WERI-Rb-1 (cell line): ENCODE results near the gene CNNM4.
A peak's percentile ranks its signal among the peaks of the same experiment; 100 is the strongest.

Source experiments
- DNase-seq: peaks from one replicate; pipeline ENCODE4 v3.0.0-alpha.2; 2020
- H3K27ac ChIP-seq: fragments of 250-450 bp; sonication (Bioruptor Pico); 2 replicates; pipeline ENCODE4 v1.5.1; 2020; ENCODE audit warnings: mild to moderate bottlenecking, moderate library complexity
- H3K27me3 ChIP-seq: fragments of 250-450 bp; sonication (Bioruptor Pico); 2 replicates; pipeline ENCODE4 v1.5.1; 2021; ENCODE audit warnings: mild to moderate bottlenecking, low read depth, moderate library complexity; ENCODE audit not compliant: insufficient read depth, severe bottlenecking
- H3K36me3 ChIP-seq: fragments of 250-450 bp; sonication (Bioruptor Pico); 2 replicates; pipeline ENCODE4 v1.5.1; 2020; ENCODE audit warnings: mild to moderate bottlenecking, moderate library complexity
- H3K4me3 ChIP-seq: 2 replicates; pipeline ENCODE4 v1.5.1; 2011; ENCODE audit warnings: low read depth, mild to moderate bottlenecking, control low read depth, low read length
- H3K9me3 ChIP-seq: fragments of 250-450 bp; sonication (Bioruptor Pico); 2 replicates; pipeline ENCODE4 v1.5.1; 2021; ENCODE audit warnings: mild to moderate bottlenecking, moderate library complexity; ENCODE audit not compliant: severe bottlenecking
- CTCF ChIP-seq: IDR thresholded peaks from 2 replicates; pipeline ENCODE4 v1.5.1; 2011; ENCODE audit warnings: low read depth, mild to moderate bottlenecking, control low read depth, inconsistent platforms, low read length

Gene CNNM4

GRCh38 chr2:96828436-96828835 is 67.7 kb downstream of the CNNM4 start:
- no peak for DNase-seq
- Histone ChIP-seq H3K36me3 (peaks cover 84% of the 10 kb centered on the region), H3K4me3 (no peak overlapping the region), H3K27me3 (no peaks in the 10 kb centered on the region), H3K27ac (no peak overlapping the region), H3K9me3 (no peaks in the 10 kb centered on the region)
- TF ChIP-seq CTCF, result no peak

GRCh38 chr2:96828874-96829273 is 68.2 kb downstream of the CNNM4 start:
- H3K27ac ChIP-seq, result no peak overlapping the region
- DNase-seq, result no peak
- H3K4me3 ChIP-seq, result no peak overlapping the region
- no peak for TF ChIP-seq CTCF
- H3K36me3 ChIP-seq, result peaks cover 89% of the 10 kb centered on the region
- no peaks in the 10 kb centered on the region for H3K9me3 ChIP-seq
- H3K27me3 ChIP-seq, result no peaks in the 10 kb centered on the region

GRCh38 chr2:96830044-96830562 is 69.4 kb downstream of the CNNM4 start:
- Histone ChIP-seq H3K36me3 (peaks cover 89% of the 10 kb centered on the region), H3K27me3 (no peaks in the 10 kb centered on the region), H3K4me3 (no peak overlapping the region), H3K27ac (no peak overlapping the region), H3K9me3 (no peaks in the 10 kb centered on the region)
- no peak for DNase-seq
- no peak for TF ChIP-seq CTCF

GRCh38 chr2:96831679-96832078 is 71.0 kb downstream of the CNNM4 start:
- H3K9me3 ChIP-seq, result no peaks in the 10 kb centered on the region
- peak overlapping the region; percentile 12; the same call in 1 of the 2 replicates for H3K27ac ChIP-seq
- no peaks in the 10 kb centered on the region for H3K27me3 ChIP-seq
- H3K36me3 ChIP-seq, result peaks cover 76% of the 10 kb centered on the region
- DNase-seq, result no peak
- TF ChIP-seq CTCF, result no peak
- H3K4me3 ChIP-seq, result no peak overlapping the region

- Histone ChIP-seq H3K36me3 (peaks cover 75% of the 10 kb centered on the region), H3K4me3 (no peak overlapping the region), H3K27me3 (no peaks in the 10 kb centered on the region), H3K9me3 (no peaks in the 10 kb centered on the region), H3K27ac (no peak overlapping the region)
- DNase-seq, result no peak
- no peak for TF ChIP-seq CTCF
Observed at GRCh38 chr2:96832408-96832753, 71.7 kb downstream of the CNNM4 start.

- no peaks in the 10 kb centered on the region for H3K27me3 ChIP-seq
- H3K9me3 ChIP-seq, result no peaks in the 10 kb centered on the region
- H3K27ac ChIP-seq, result no peak overlapping the region
- DNase-seq, result no peak
- TF ChIP-seq CTCF, result no peak
- H3K36me3 ChIP-seq, result peaks cover 72% of the 10 kb centered on the region
- no peak overlapping the region for H3K4me3 ChIP-seq
Observed at GRCh38 chr2:96832754-96833507, 72.2 kb downstream of the CNNM4 start.
